ENCODE data around the gene GSTA4. TPM values are rescaled to one million over a fixed set of nuclear protein-coding genes. Genes with fewer than 3 reads are reported as not detected.

The GSTA4 gene
- total and polyA plus RNA-seq, 2 donors (not counting 1 experiment from before 2014, with no cell fraction given): 51.9 to 54.0 TPM

DNA sequence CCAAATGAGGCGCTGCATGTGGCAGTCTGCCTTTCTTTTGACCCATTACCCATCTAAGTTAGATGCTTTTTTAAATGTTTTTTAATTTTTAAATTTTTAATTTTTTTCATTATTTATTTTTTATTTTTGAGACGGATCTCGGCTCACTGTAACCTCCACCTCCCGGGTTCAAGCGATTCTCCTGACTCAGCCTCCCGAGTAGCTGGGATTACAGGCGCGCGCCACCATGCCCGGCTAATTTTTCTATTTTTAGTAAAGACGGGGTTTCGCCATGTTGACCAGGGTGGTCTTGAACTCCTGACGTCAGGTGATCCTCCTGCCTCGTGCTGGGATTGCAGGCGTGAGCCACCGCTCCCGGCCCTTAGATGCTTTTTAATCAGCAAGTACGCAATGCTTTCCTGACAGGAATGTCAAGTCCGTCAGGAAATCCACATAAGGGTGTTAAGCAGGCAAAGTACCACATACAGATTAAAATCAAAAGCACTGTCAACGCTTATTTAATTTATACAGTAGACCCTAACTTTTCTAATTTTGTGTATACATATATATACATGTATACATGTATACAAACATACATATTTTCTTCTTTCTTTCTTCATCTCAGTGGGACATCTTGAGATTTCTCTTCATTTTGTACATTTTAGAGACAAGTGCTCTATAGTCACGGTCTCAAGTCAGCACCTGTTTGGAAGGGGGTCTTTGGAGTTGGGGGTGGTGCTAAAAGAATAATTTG lies 995 bp upstream of the GSTA4 start:
- H3K4me3 ChIP-seq (replicated peaks in 1 of 4; ENCODE audit: control extremely low read depth in 1 of 4, insufficient read depth in 1 of 4, low read depth in 3 of 4, low read length in 4 of 4): peak overlapping the region in 3 of 4 experiments; percentile 22 to 36 (median 35)
- no peaks in the 10 kb centered on the region for H4K20me1 ChIP-seq (ENCODE audit: control insufficient read depth, extremely low read depth, insufficient read depth, low read length)
- TF ChIP-seq CTCF (conservative IDR thresholded peaks at IDR 0.05 in 1 of 2, IDR thresholded peaks at IDR 0.05 in 1 of 2; ENCODE audit: low read depth in 1 of 2, low read length in 2 of 2) (no peak), EZH2 (IDR thresholded peaks at IDR 0.05; ENCODE audit: low read length, missing control alignments) (no peak)
- no peak overlapping the region for H3K9ac ChIP-seq (ENCODE audit: insufficient read depth, low read length)
- H2AFZ ChIP-seq (ENCODE audit: low read length): no peak overlapping the region
- H3K4me2 ChIP-seq (ENCODE audit: extremely low read depth, insufficient read depth, low read length): peak overlapping the region; percentile 73
- H3K9me3 ChIP-seq (ENCODE audit: control insufficient read depth, insufficient read depth, low read depth, low read length): no peaks in the 10 kb centered on the region
- H3K27me3 ChIP-seq (ENCODE audit: control insufficient read depth, insufficient read depth, low read length): no peaks in the 10 kb centered on the region
- peak overlapping the region; percentile 19 for H3K27ac ChIP-seq (ENCODE audit: insufficient read depth, low read length)
- no peaks in the 10 kb centered on the region for H3K4me1 ChIP-seq (ENCODE audit: control insufficient read depth, extremely low read depth, insufficient read depth, low read length)
- peaks cover 7% of the 10 kb centered on the region for H3K79me2 ChIP-seq (ENCODE audit: control insufficient read depth, insufficient read depth, low read length)
- peak; percentile 89 to 90 for DNase-seq (ENCODE audit: low read depth in 2 of 2)
- no peaks in the 10 kb centered on the region for H3K36me3 ChIP-seq (ENCODE audit: control insufficient read depth, insufficient read depth, low read length)

GRCh38 chr6:52994839-52995088 lies 320 bp downstream of the GSTA4 start:
- Histone ChIP-seq H3K27ac (ENCODE audit: insufficient read depth, low read length) (peak overlapping the region; percentile 99), H3K4me2 (ENCODE audit: extremely low read depth, insufficient read depth, low read length) (peak overlapping the region; percentile 97), H3K4me3 (replicated peaks in 1 of 4; ENCODE audit: control extremely low read depth in 1 of 4, insufficient read depth in 1 of 4, low read depth in 3 of 4, low read length in 4 of 4) (peak overlapping the region; percentile 68 to 92 (median 80)), H3K4me1 (ENCODE audit: control insufficient read depth, extremely low read depth, insufficient read depth, low read length) (peaks cover 3% of the 10 kb centered on the region), H3K9ac (ENCODE audit: insufficient read depth, low read length) (peak overlapping the region; percentile 84), H2AFZ (ENCODE audit: low read length) (peak overlapping the region; percentile 60), H3K27me3 (ENCODE audit: control insufficient read depth, insufficient read depth, low read length) (no peaks in the 10 kb centered on the region), H3K79me2 (ENCODE audit: control insufficient read depth, insufficient read depth, low read length) (peaks cover 7% of the 10 kb centered on the region), H3K36me3 (ENCODE audit: control insufficient read depth, insufficient read depth, low read length) (no peaks in the 10 kb centered on the region), H4K20me1 (ENCODE audit: control insufficient read depth, extremely low read depth, insufficient read depth, low read length) (no peaks in the 10 kb centered on the region), H3K9me3 (ENCODE audit: control insufficient read depth, insufficient read depth, low read depth, low read length) (no peaks in the 10 kb centered on the region)
- DNase-seq (ENCODE audit: low read depth in 2 of 2): peak in 1 of 2 donors; percentile 43
- TF ChIP-seq CTCF (conservative IDR thresholded peaks at IDR 0.05 in 1 of 2, IDR thresholded peaks at IDR 0.05 in 1 of 2; ENCODE audit: low read depth in 1 of 2, low read length in 2 of 2) (no peak), EZH2 (IDR thresholded peaks at IDR 0.05; ENCODE audit: low read length, missing control alignments) (no peak)

DNA sequence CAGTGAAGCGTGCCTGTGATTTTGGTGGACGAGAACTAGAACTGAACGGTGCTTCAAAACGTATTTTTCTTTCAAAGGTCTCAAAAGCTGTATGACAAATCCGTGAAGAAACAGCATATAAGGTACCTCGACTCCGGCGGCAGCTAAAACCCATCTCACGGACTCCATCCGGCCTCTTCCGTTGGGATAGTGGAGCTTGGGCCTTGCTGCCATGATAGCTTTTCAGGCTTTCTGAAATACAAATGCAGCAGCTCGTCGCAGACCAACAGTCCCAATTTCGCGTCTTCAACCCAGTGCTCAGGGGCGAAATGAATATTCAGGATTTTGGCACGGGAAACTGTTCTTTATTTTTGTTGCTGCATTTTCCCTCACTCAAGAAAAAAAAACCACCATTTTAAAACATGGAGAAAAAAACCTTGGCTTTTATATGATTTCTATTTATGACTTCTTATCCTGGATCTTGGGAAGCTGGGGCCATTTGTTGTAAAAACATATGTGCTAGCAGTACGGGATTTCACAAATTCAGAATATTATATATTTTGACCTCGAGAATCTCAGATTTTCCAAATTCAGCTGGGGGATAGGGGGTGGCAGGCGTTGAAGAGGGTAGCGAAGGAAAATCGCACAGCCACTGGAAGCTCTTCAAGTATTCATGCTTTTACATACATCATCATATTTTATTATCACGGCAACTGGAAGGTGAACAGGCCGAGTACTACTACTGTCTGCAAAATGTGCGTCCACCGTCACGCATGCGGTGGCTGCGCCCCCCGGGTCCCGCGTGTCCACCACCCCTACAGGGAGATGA lies 849 bp downstream of the GSTA4 start:
- TF ChIP-seq CTCF (conservative IDR thresholded peaks at IDR 0.05 in 1 of 2, IDR thresholded peaks at IDR 0.05 in 1 of 2; ENCODE audit: low read depth in 1 of 2, low read length in 2 of 2) (no peak), EZH2 (IDR thresholded peaks at IDR 0.05; ENCODE audit: low read length, missing control alignments) (no peak)
- Histone ChIP-seq H3K36me3 (ENCODE audit: control insufficient read depth, insufficient read depth, low read length) (no peaks in the 10 kb centered on the region), H3K9ac (ENCODE audit: insufficient read depth, low read length) (peak overlapping the region; percentile 84), H3K4me1 (ENCODE audit: control insufficient read depth, extremely low read depth, insufficient read depth, low read length) (peaks cover 3% of the 10 kb centered on the region), H3K4me3 (replicated peaks in 1 of 4; ENCODE audit: control extremely low read depth in 1 of 4, insufficient read depth in 1 of 4, low read depth in 3 of 4, low read length in 4 of 4) (peak overlapping the region; percentile 68 to 92 (median 80)), H3K79me2 (ENCODE audit: control insufficient read depth, insufficient read depth, low read length) (peaks cover 7% of the 10 kb centered on the region), H3K4me2 (ENCODE audit: extremely low read depth, insufficient read depth, low read length) (peak overlapping the region; percentile 97), H3K9me3 (ENCODE audit: control insufficient read depth, insufficient read depth, low read depth, low read length) (no peaks in the 10 kb centered on the region), H3K27ac (ENCODE audit: insufficient read depth, low read length) (peak overlapping the region; percentile 99), H4K20me1 (ENCODE audit: control insufficient read depth, extremely low read depth, insufficient read depth, low read length) (no peaks in the 10 kb centered on the region), H3K27me3 (ENCODE audit: control insufficient read depth, insufficient read depth, low read length) (no peaks in the 10 kb centered on the region), H2AFZ (ENCODE audit: low read length) (peak overlapping the region; percentile 73)
- DNase-seq (ENCODE audit: low read depth in 2 of 2): peak; percentile 56 to 57
